Upper lobe of right lung (tissue), 1 donor: ENCODE measurements around the gene IRF4. TPM values are rescaled to one million over a fixed set of nuclear protein-coding genes. Genes with fewer than 3 reads are reported as not detected.

Source experiments
- ATAC-seq: fragments of 200-7000 bp; cut with Tn5 transposase; one replicate; pipeline ENCODE4 v1.9.1; 2020; ENCODE audit warnings: mild to moderate bottlenecking, moderate library complexity
- DNase-seq: peaks from one replicate; pipeline ENCODE4 v3.0.0-alpha.2; 2020
- H3K27ac ChIP-seq: fragments of 200-600 bp; one replicate; pipeline ENCODE4 v1.8.0; 2022
- H3K27me3 ChIP-seq: fragments of 200-600 bp; one replicate; pipeline ENCODE4 v1.8.0; 2022; ENCODE audit warnings: mild to moderate bottlenecking
- H3K36me3 ChIP-seq: fragments of 200-600 bp; one replicate; pipeline ENCODE4 v1.8.0; 2022
- H3K4me1 ChIP-seq: fragments of 200-600 bp; one replicate; pipeline ENCODE4 v1.8.0; 2022
- H3K4me3 ChIP-seq: fragments of 200-600 bp; one replicate; pipeline ENCODE4 v1.8.0; 2022; ENCODE audit warnings: mild to moderate bottlenecking
- H3K9me3 ChIP-seq: fragments of 200-600 bp; one replicate; pipeline ENCODE4 v1.8.0; 2022
- intact Hi-C: fragments of 100-400 bp; cut with DNase I; formaldehyde crosslinking; loops from one replicate; pipeline ENCODE4 v1.11.0; 2022
- total RNA-seq: library from RNA; stranded (reverse); fragmentation: NEBNext Ultra II Directional; extraction: Animal tissue kit (Norgen Biotek cat#: 25700); gene quantifications from one replicate; pipeline ENCODE4 v1.2.1, GENCODE V29; 2021
- TF ChIP-seq, protein P1 (sequence below): fragments of 200-600 bp; IDR thresholded peaks from one replicate; pipeline ENCODE4 v1.8.0; 2022; ENCODE audit warnings: antibody characterized with exemption
- donor health status: DM: no; HTN: yes; CAD: no; lungs with severe emphysema.

Gene IRF4
- total RNA-seq, 1 donor from 2014 or later, result 3.7 TPM

- Histone ChIP-seq H3K4me1 (no peaks in the 10 kb centered on the region), H3K27ac (no peak overlapping the region), H3K36me3 (no peaks in the 10 kb centered on the region), H3K9me3 (no peaks in the 10 kb centered on the region), H3K27me3 (no peaks in the 10 kb centered on the region), H3K4me3 (no peak overlapping the region)
- intact Hi-C loops, result no loop called here
- ATAC-seq (no peak), DNase-seq (peak; percentile 63)
- TF ChIP-seq, protein P1, sequence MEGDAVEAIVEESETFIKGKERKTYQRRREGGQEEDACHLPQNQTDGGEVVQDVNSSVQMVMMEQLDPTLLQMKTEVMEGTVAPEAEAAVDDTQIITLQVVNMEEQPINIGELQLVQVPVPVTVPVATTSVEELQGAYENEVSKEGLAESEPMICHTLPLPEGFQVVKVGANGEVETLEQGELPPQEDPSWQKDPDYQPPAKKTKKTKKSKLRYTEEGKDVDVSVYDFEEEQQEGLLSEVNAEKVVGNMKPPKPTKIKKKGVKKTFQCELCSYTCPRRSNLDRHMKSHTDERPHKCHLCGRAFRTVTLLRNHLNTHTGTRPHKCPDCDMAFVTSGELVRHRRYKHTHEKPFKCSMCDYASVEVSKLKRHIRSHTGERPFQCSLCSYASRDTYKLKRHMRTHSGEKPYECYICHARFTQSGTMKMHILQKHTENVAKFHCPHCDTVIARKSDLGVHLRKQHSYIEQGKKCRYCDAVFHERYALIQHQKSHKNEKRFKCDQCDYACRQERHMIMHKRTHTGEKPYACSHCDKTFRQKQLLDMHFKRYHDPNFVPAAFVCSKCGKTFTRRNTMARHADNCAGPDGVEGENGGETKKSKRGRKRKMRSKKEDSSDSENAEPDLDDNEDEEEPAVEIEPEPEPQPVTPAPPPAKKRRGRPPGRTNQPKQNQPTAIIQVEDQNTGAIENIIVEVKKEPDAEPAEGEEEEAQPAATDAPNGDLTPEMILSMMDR, result no peak
Measured at GRCh38 chr6:358847-359246, 32.7 kb upstream of the IRF4 start.

- TF ChIP-seq, protein P1, result no peak
- no peaks in the 10 kb centered on the region for H3K9me3 ChIP-seq
- H3K27me3 ChIP-seq, result no peaks in the 10 kb centered on the region
- no peak overlapping the region for H3K4me3 ChIP-seq
- no peaks in the 10 kb centered on the region for H3K36me3 ChIP-seq
- ATAC-seq, result peak; percentile 2
- intact Hi-C loops, result no loop called here
- no peak for DNase-seq
- H3K27ac ChIP-seq, result no peak overlapping the region
- no peaks in the 10 kb centered on the region for H3K4me1 ChIP-seq
Measured at GRCh38 chr6:359261-360035, 32.1 kb upstream of the IRF4 start.

- TF ChIP-seq, protein P1, result no peak
- intact Hi-C loops, result no loop called here
- H3K27ac ChIP-seq, result no peak overlapping the region
Measured at GRCh38 chr6:360349-360748, 31.2 kb upstream of the IRF4 start.

DNA sequence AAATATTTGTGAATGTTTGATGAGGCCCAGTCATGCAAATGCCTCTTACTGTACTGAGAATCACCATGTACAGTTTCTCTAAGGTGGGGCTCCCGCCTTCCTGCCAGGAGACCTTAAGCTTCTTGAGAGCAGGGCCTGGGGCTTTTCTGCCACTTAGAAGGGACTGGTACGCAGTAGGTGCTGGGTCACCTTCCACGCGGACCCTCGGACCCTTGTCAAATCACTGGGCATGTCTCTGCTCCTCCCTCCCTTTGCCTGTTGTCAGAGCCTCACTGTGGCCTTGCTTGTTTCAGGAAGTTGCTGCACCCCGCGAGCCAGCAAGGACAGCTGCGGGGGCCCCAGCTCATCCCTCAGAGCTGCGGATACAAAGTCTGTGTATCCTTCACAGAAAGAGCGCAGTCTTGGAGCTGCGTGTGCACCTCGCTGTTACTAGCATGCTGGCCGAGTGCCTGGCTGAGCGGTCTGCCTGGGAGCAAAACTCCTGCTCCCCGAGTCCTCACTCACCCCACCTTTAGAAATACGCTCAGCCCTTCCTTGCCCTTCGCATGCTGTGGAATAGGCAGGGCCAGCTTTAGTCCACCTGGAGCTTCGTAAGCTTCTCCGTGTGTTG, 30.7 kb upstream of the IRF4 start:
- DNase-seq (no peak), ATAC-seq (peak; percentile 1)
- no peak overlapping the region for H3K27ac ChIP-seq
- intact Hi-C loops, result no loop called here
- no peak overlapping the region for H3K4me3 ChIP-seq
- H3K9me3 ChIP-seq, result no peaks in the 10 kb centered on the region
- TF ChIP-seq, protein P1, result no peak
- no peaks in the 10 kb centered on the region for H3K4me1 ChIP-seq
- no peaks in the 10 kb centered on the region for H3K27me3 ChIP-seq
- H3K36me3 ChIP-seq, result no peaks in the 10 kb centered on the region

More at GRCh38 chr6:360349-360748, 31.2 kb upstream of the IRF4 start:
- DNase-seq (no peak), ATAC-seq (no peak)
- Histone ChIP-seq H3K4me3 (no peak overlapping the region), H3K36me3 (no peaks in the 10 kb centered on the region), H3K9me3 (no peaks in the 10 kb centered on the region), H3K27me3 (no peaks in the 10 kb centered on the region), H3K4me1 (no peaks in the 10 kb centered on the region)

DNA sequence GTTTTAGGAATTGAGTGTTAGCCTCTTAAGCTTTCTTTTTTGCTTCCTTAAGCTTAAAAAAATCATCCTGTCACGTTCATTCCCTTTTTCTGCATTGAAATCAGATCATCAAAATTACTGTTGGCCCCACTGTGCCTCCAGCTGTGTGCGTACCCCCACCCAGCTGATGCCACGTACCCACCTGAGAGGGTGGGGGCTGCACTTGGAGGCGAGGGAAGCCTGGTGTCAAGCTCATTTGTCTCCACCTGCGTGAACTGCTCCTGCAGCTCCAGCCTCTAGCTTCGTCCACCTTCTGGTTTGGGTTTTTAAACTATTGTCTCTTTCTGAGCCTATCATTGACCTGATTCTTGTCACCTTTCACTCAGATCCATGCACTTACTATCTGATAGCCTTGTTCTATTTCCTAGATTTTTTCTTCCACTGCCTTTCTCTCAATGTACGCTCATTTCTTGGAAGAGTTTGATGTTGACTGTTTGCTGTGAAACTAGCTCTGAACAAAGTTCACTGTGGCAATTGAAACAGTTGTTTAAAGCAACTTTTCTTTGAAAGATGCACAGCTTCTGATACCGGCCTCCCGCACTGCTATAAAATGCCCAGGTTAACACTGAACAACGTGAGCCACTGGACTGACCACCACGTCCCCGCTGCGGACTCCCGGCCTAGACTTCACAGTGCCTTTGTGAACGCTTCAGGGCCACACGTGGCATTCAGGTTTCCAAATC, 30.0 kb upstream of the IRF4 start:
- ATAC-seq (no peak), DNase-seq (no peak)
- H3K9me3 ChIP-seq, result no peaks in the 10 kb centered on the region
- TF ChIP-seq, protein P1, result no peak
- no peaks in the 10 kb centered on the region for H3K36me3 ChIP-seq
- no peak overlapping the region for H3K27ac ChIP-seq
- H3K27me3 ChIP-seq, result no peaks in the 10 kb centered on the region
- intact Hi-C loops, result no loop called here
- no peak overlapping the region for H3K4me3 ChIP-seq
- no peaks in the 10 kb centered on the region for H3K4me1 ChIP-seq
